HG03575 (cell line): ENCODE measurements around the gene MYO1E.

Experiments used
- ATAC-seq: cut with Tn5 transposase; IDR thresholded peaks from one replicate; pipeline ENCODE4 v1.9.1; 2021; ENCODE audit not compliant: unreplicated experiment, insufficient number of reproducible peaks, low FRiP score; ENCODE audit errors: extremely low read depth

The MYO1E gene

GRCh38 chr15:59279023-59279422, 93.6 kb downstream of the MYO1E start:
- no peak for ATAC-seq

GRCh38 chr15:59278120-59278519, 94.6 kb downstream of the MYO1E start:
- no peak for ATAC-seq

GRCh38 chr15:59276225-59277178, 96.2 kb downstream of the MYO1E start:
- no peak for ATAC-seq

- ATAC-seq = no peak
These were observed 98.3 kb downstream of the MYO1E start for GRCh38 chr15:59274126-59274970.

- no peak for ATAC-seq
These were observed 99.4 kb downstream of the MYO1E start for GRCh38 chr15:59273234-59273633.

- no peak for ATAC-seq
These were observed 101.0 kb downstream of the MYO1E start for GRCh38 chr15:59271595-59272201.

GRCh38 chr15:59268852-59269407, 103.7 kb downstream of the MYO1E start:
- ATAC-seq = no peak

- ATAC-seq = no peak
These were observed 104.4 kb downstream of the MYO1E start for GRCh38 chr15:59268168-59268851.

- ATAC-seq = no peak
These were observed 106.6 kb downstream of the MYO1E start for GRCh38 chr15:59266028-59266427.

GRCh38 chr15:59262316-59262715, 110.4 kb downstream of the MYO1E start:
- no peak for ATAC-seq

GRCh38 chr15:59260090-59260489, 112.6 kb downstream of the MYO1E start:
- ATAC-seq = no peak

- ATAC-seq = no peak
These were observed 113.3 kb downstream of the MYO1E start for GRCh38 chr15:59259137-59259943.

GRCh38 chr15:59258317-59258716, 114.4 kb downstream of the MYO1E start:
- no peak for ATAC-seq

- ATAC-seq = no peak
These were observed 115.5 kb downstream of the MYO1E start for GRCh38 chr15:59257140-59257539.

GRCh38 chr15:59256482-59256881, 116.2 kb downstream of the MYO1E start:
- no peak for ATAC-seq

- no peak for ATAC-seq
These were observed 116.9 kb downstream of the MYO1E start for GRCh38 chr15:59255680-59256336.

GRCh38 chr15:59252137-59252536, 120.5 kb downstream of the MYO1E start:
- ATAC-seq = no peak
